Ovary (tissue), 9 donors: ENCODE measurements around the gene GPAM. TPM values are rescaled to one million over a fixed set of nuclear protein-coding genes. Genes with fewer than 3 reads are reported as not detected.

Source experiments
- DNase-seq, 5 donors: peaks; one replicate each; pipeline ENCODE4 v3.0.0-alpha.2; 2019 to 2020
- H3K27ac ChIP-seq, 2 donors: fragments of 200-600 bp; one replicate each; pipeline versions ENCODE4 v1.5.1 to v1.8.0; 2019 to 2022
- H3K27me3 ChIP-seq: fragments of 200-600 bp; one replicate; pipeline ENCODE4 v1.8.0; 2022
- H3K36me3 ChIP-seq: fragments of 200-600 bp; sonication (generic); one replicate; pipeline ENCODE4 v1.5.1; 2019
- H3K4me1 ChIP-seq: one replicate; pipeline ENCODE4 v1.8.1; 2013; ENCODE audit warnings: mild to moderate bottlenecking, moderate library complexity; ENCODE audit not compliant: insufficient read depth
- H3K4me3 ChIP-seq: fragments of 200-600 bp; sonication (generic); one replicate; pipeline ENCODE4 v1.5.1; 2017
- H3K9me3 ChIP-seq, 2 donors: fragments of 200-600 bp in 1 of 2; sonication (generic) in 1 of 2; one replicate each; pipeline versions ENCODE4 v1.5.1 to v1.8.1; 2013 to 2019; ENCODE audit warnings: mild to moderate bottlenecking in 1 of 2, moderate library complexity in 1 of 2
- CTCF ChIP-seq, 3 donors: fragments of 450-650 bp in 2 of 3; fragments of 200-600 bp in 1 of 3; IDR thresholded peaks; one replicate each; pipeline versions ENCODE4 v1.5.1 to v1.8.0; 2016 to 2022; ENCODE audit warnings: antibody characterized with exemption in 3 of 3, mild to moderate bottlenecking in 1 of 3
- EP300 ChIP-seq: sonication (generic); formaldehyde crosslinking; IDR thresholded peaks from one replicate; pipeline ENCODE4 v1.6.1; 2017; ENCODE audit warnings: antibody characterized with exemption
- POLR2A ChIP-seq: fragments of 450-650 bp; IDR thresholded peaks from one replicate; pipeline ENCODE4 v1.6.1; 2017; ENCODE audit warnings: antibody characterized with exemption, mild to moderate bottlenecking, moderate library complexity
- WGBS, 3 donors: extraction: QIAGEN DNeasy Blood & Tissue Kit in 1 of 3; methylation state at CpG; one replicate each; pipeline versions ENCODE4 v1.1.5 to v1.1.7; 2013 to 2017; 5-methylcytosine and 5-hydroxymethylcytosine counted together
- intact Hi-C, 4 donors: fragments of 100-400 bp; cut with DNase I; formaldehyde crosslinking; loops; one replicate each; pipeline versions ENCODE4 v1.11.0 to v1.15.1; 2022 to 2023
- polyA plus RNA-seq, 2 donors: library from polyadenylated mRNA; stranded (reverse); fragments of 200-250 nt in 1 of 2; fragments of 350-450 nt in 1 of 2; fragmentation: Illumina TruSeq in 1 of 2; extraction: RNeasy Lipid Tissue Mini Kit (QIAGEN cat#74804) in 1 of 2; gene quantifications; one replicate each; pipeline ENCODE4 v1.2.3, GENCODE V29; 2013 to 2014
- total RNA-seq, 7 donors: library from RNA; depleted of rRNA in 2 of 7; stranded (reverse); fragments of >200 nt in 2 of 7; fragmentation: NEBNext Ultra II Directional in 3 of 7; extraction: Animal tissue kit (Norgen Biotek cat#: 25700) in 3 of 7; gene quantifications; one replicate each; pipeline versions ENCODE4 v1.1.0 to v1.2.4, GENCODE V29; 2016 to 2023
- donor health status: DM: no; HTN: no; CAD: no; lungs with moderate emphysema.
- donor health status: DM: no; HTN: no; CAD: no.
- donor health status: Bipolar disorder and iron deficiency.
- donor health status: DM: yes; HTN: yes; CAD: no.
- donor health status: DM: no; HTN: no; CAD: no.
- donor health status: DM: yes; HTN: yes; CAD: no.

The GPAM gene
- total and polyA plus RNA-seq, 9 donors = 3.3 to 22.1 (median 8.7) TPM

GRCh38 chr10:112184052-112184371 lies 447 bp upstream of the GPAM start:
- Histone ChIP-seq H3K36me3 (no peaks in the 10 kb centered on the region), H3K9me3 (no peaks in the 10 kb centered on the region), H3K27me3 (no peaks in the 10 kb centered on the region), H3K4me3 (peak overlapping the region; percentile 53), H3K27ac (peak overlapping the region in 1 of 2 donors; percentile 58), H3K4me1 (peaks cover 2% of the 10 kb centered on the region)
- DNase-seq = no peak
- 4 to 5% (median 5%) methylated on average over 5 of the region's 5 CpGs for WGBS, 3 donors
- TF ChIP-seq EP300 = no peak
- no peak for TF ChIP-seq CTCF (IDR thresholded peaks at IDR 0.05)
- no peak for TF ChIP-seq POLR2A
- intact Hi-C loops = loop anchor here in 1 of 4 donors (10.0 kb wide), 1 partner anchor 261 kb away; the partner anchor contains the start of genes VTI1A and ZDHHC6

DNA sequence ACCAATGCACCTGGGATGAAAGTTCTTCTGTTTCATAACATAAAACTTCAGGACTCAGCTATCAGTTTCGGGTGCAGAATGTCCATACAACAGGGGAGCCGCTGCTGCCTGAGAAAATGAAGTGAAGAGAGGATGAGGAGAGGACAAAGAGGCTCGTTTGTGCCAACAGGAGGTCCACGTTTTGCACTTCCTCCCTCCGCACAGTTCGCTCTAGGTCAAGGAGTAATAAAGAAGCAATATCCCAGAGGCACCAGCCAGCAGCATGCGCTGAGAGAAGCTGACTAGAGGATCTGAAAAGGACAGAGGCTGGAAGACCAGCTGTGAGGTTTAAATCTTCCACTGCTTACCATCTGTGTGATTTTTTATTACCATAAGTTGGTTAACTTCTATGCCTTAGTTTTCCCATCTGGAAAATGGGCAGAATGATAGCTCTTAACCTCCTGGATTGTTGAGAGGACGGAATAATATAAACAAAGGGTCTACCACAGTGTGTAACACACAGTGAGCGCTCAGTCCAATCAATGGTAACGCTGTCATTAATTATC lies 709 bp downstream of the GPAM start:
- peak overlapping the region; percentile 53 for H3K4me3 ChIP-seq
- H3K36me3 ChIP-seq = no peaks in the 10 kb centered on the region
- H3K27me3 ChIP-seq = no peaks in the 10 kb centered on the region
- peak overlapping the region in 1 of 2 donors; percentile 58 for H3K27ac ChIP-seq
- intact Hi-C loops = loop anchor here in 1 of 4 donors (10.0 kb wide), 1 partner anchor 262 kb away; the partner anchor contains the start of genes VTI1A and ZDHHC6
- 16 to 24% (median 19%) methylated on average over 10 of the region's 10 CpGs for WGBS, 3 donors
- TF ChIP-seq POLR2A (no peak), EP300 (no peak), CTCF (IDR thresholded peaks at IDR 0.05) (no peak)
- no peaks in the 10 kb centered on the region for H3K9me3 ChIP-seq
- DNase-seq = no peak
- peaks cover 2% of the 10 kb centered on the region for H3K4me1 ChIP-seq

DNA sequence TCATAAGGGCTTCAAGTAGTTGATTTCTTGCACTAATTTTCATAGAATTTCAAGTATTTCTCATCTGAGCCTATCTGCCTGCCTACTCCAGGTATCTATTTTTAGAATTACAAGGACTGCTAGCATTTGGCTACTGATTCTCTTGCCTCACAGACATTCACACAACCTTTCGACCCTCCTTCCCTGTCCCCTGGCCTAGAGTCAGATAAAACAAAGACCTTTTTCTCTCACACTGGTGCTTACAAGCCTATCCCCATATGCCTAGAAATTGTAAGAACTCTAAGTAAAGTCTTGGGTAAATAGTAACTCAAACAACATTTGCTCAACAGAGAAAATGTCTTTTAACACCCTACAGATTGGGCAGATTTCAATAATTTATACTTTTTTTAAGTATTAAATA lies 6.3 kb downstream of the GPAM start:
- Histone ChIP-seq H3K4me3 (no peak overlapping the region), H3K27ac (no peak overlapping the region), H3K27me3 (no peaks in the 10 kb centered on the region), H3K36me3 (no peaks in the 10 kb centered on the region), H3K9me3 (no peaks in the 10 kb centered on the region), H3K4me1 (no peaks in the 10 kb centered on the region)
- 73 to 91% (median 75%) methylated on average over 1 of the region's 1 CpG for WGBS, 3 donors
- no peak for TF ChIP-seq POLR2A
- TF ChIP-seq CTCF (IDR thresholded peaks at IDR 0.05) = no peak
- TF ChIP-seq EP300 = no peak
- no peak for DNase-seq
- intact Hi-C loops = no loop called here

DNA sequence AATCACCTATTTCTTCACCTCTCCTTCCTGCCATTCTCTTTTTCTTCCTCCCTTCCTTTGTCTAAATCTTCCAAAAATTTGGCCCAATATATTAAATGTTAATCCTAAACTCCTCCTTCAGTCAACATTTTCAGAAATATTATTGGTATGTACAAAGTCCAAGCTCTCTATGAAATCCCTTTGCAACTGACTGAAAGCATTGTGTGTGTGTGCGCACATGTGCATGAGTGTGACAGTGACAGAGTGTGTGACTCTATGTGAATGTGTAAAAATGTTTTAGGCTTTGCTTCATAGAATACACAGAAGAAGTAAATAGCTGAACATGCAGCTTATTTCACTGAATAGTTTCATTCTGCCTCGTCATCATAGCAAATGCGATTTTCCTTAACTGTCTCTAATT lies 7.0 kb downstream of the GPAM start:
- Histone ChIP-seq H3K36me3 (no peaks in the 10 kb centered on the region), H3K27ac (no peak overlapping the region), H3K9me3 (no peaks in the 10 kb centered on the region), H3K4me3 (no peak overlapping the region), H3K27me3 (no peaks in the 10 kb centered on the region), H3K4me1 (no peaks in the 10 kb centered on the region)
- intact Hi-C loops = no loop called here
- WGBS, 3 donors = 88 to 93% (median 89%) methylated on average over 3 of the region's 3 CpGs
- no peak for TF ChIP-seq POLR2A
- no peak for TF ChIP-seq EP300
- no peak for TF ChIP-seq CTCF (IDR thresholded peaks at IDR 0.05)
- no peak for DNase-seq
